ENCODE measurements around the gene C2orf74. TPM values are rescaled to one million over a fixed set of nuclear protein-coding genes. Genes with fewer than 3 reads are reported as not detected.

C2orf74 gene
- total RNA-seq (2021) = 8.0 and 8.5 TPM in 2 replicates
- long read RNA-seq, transcript C2orf74-202 (4 exons, 879 nt) = major isoform, 7 of 10 reads
- long read RNA-seq, partial matches to known transcripts = 0 of 10 reads
- long read RNA-seq, other reads (novel, unspliced or antisense) = 3 of 10 reads

DNA sequence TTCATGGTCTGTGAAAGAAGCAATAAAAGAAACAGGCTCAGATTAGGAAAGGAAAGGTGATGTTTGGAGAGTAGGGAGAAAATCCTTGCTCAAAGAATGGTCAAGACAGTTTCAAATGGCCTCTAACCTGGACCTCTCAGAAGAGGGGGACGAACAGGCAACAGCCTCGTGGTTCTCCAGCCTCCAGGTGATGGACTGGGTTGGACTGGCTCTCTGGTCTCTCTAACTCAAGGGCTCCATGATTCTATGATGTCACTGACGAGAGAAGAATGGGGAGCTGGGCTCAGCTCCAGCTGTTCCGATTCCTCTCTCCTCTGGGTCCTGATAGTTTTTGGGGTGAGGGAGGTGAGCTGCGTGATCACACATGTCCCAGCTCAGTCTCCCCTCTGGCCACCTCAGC is at the start of gene C2orf74:
Gene C2orf74, plus strand, starts transcription at position 301 of the 400 bp plus-strand sequence. CDS start 327 bp downstream, outside the sequence.
- WGBS (ENCODE audit: extremely low coverage, insufficient read length, low lambda C conversion rate) = no CpG with 5 or more reads among the region's 5 CpGs
- Histone ChIP-seq H3K9me3 (ENCODE audit: control insufficient read depth, low read depth, low read length) (no peaks in the 10 kb centered on the region), H2AK5ac (ENCODE audit: insufficient read length, low read length) (no peak within 1 kb of the TSS), H3K4me2 (ENCODE audit: insufficient read depth, insufficient read length, low read length) (no peak within 1 kb of the TSS), H4K20me1 (ENCODE audit: control insufficient read depth, insufficient read depth, insufficient read length) (no peaks in the 10 kb centered on the region), H2BK5ac (ENCODE audit: insufficient read length, low read length) (no peak within 1 kb of the TSS), H3K4me1 (ENCODE audit: insufficient read depth, low read length) (no peaks in the 10 kb centered on the region), H3K27me3 (ENCODE audit: insufficient read depth, low read length) (no peaks in the 10 kb centered on the region), H2AFZ (ENCODE audit: low read length) (no peak within 1 kb of the TSS), H4K8ac (replicated peaks; ENCODE audit: insufficient read length, low read depth, low read length) (no peak within 1 kb of the TSS), H3K79me2 (ENCODE audit: insufficient read depth, low read length) (no peaks in the 10 kb centered on the region), H3K56ac (ENCODE audit: insufficient read length, low read depth, low read length) (no peak within 1 kb of the TSS), H3K9ac (ENCODE audit: extremely low read depth, insufficient read length, low read length) (no peak within 1 kb of the TSS), H2BK120ac (ENCODE audit: low read depth, low read length, poor library complexity, severe bottlenecking) (no peak within 1 kb of the TSS), H2BK20ac (ENCODE audit: low read depth, low read length, poor library complexity, severe bottlenecking) (no peak within 1 kb of the TSS), H3K23ac (ENCODE audit: insufficient read length, low read depth, low read length) (no peak within 1 kb of the TSS), H3T11ph (ENCODE audit: low read length) (no peak within 1 kb of the TSS), H3K14ac (ENCODE audit: insufficient read depth, low read length) (no peak within 1 kb of the TSS), H2BK12ac (ENCODE audit: insufficient read length, low read depth, low read length) (no peak within 1 kb of the TSS), H4K91ac (ENCODE audit: insufficient read length, low read depth, low read length) (no peak within 1 kb of the TSS), H3K23me2 (ENCODE audit: insufficient read length, low read depth, low read length, poor library complexity, severe bottlenecking) (no peaks in the 10 kb centered on the region), H4K5ac (ENCODE audit: insufficient read length, low read depth, low read length) (no peak within 1 kb of the TSS), H3K18ac (ENCODE audit: insufficient read length, low read depth, low read length) (no peak within 1 kb of the TSS), H3K4ac (ENCODE audit: low read depth, low read length) (no peak within 1 kb of the TSS), H2BK15ac (ENCODE audit: low read depth, low read length) (no peak within 1 kb of the TSS), H3K27ac (ENCODE audit: insufficient read length, low read depth, low read length) (no peak within 1 kb of the TSS), H3K79me1 (ENCODE audit: insufficient read depth, low read depth, low read length, poor library complexity, severe bottlenecking) (no peaks in the 10 kb centered on the region)
- no peak for DNase-seq
- Mint-ChIP-seq H3K4me3 (no peak within 1 kb of the TSS), H3K9me3 (peaks cover 0 to 1% of the 10 kb centered on the region in 2 experiments; a peak in 2 of 5 replicates), H3K36me3 (ENCODE audit: insufficient read depth in 1 of 3, low read depth in 3 of 3) (peaks cover 12 to 48% (median 32%) of the 10 kb centered on the region in 3 experiments; a peak in 6 of 7 replicates), H3K4me1 (no peaks in the 10 kb centered on the region), H3K27ac (no peak within 1 kb of the TSS), H3K27me3 (ENCODE audit: low read depth) (no peaks in the 10 kb centered on the region)
- TF ChIP-seq, protein P1, sequence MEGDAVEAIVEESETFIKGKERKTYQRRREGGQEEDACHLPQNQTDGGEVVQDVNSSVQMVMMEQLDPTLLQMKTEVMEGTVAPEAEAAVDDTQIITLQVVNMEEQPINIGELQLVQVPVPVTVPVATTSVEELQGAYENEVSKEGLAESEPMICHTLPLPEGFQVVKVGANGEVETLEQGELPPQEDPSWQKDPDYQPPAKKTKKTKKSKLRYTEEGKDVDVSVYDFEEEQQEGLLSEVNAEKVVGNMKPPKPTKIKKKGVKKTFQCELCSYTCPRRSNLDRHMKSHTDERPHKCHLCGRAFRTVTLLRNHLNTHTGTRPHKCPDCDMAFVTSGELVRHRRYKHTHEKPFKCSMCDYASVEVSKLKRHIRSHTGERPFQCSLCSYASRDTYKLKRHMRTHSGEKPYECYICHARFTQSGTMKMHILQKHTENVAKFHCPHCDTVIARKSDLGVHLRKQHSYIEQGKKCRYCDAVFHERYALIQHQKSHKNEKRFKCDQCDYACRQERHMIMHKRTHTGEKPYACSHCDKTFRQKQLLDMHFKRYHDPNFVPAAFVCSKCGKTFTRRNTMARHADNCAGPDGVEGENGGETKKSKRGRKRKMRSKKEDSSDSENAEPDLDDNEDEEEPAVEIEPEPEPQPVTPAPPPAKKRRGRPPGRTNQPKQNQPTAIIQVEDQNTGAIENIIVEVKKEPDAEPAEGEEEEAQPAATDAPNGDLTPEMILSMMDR (conservative IDR thresholded peaks at IDR 0.05) = no peak

Measured in H9 (cell line).